C4-2B (cell line): ENCODE measurements around the gene THBS2.

ENCODE experiments used
- CTCF ChIP-seq: fragments of 450-650 bp; conservative IDR thresholded peaks from 2 replicates; pipeline ENCODE4 v1.5.1; 2017; ENCODE audit warnings: mild to moderate bottlenecking
- ZFX ChIP-seq: fragments of 450-650 bp; IDR thresholded peaks from 2 replicates; pipeline ENCODE4 v1.6.1; 2017

- TF ChIP-seq CTCF (no peak), ZFX (no peak)
These were observed 14.9 kb downstream of the THBS2 start for GRCh38 chr6:169238766-169239165.
